ENCODE measurements around the gene PDGFA.

Gene PDGFA

GRCh38 chr7:458511-459245 lies 61.0 kb downstream of the PDGFA start:
- no peak for ATAC-seq

GRCh38 chr7:457814-458510 lies 61.7 kb downstream of the PDGFA start:
- ATAC-seq, result no peak

- no peak for ATAC-seq
Observed at GRCh38 chr7:455110-455928, 64.3 kb downstream of the PDGFA start.

GRCh38 chr7:454356-455109 lies 65.1 kb downstream of the PDGFA start:
- ATAC-seq, result no peak

- no peak for ATAC-seq
Observed at GRCh38 chr7:453597-454306, 65.9 kb downstream of the PDGFA start.

- no peak for ATAC-seq
Observed at GRCh38 chr7:452791-453455, 66.7 kb downstream of the PDGFA start.

- ATAC-seq, result no peak
Observed at GRCh38 chr7:452226-452751, 67.4 kb downstream of the PDGFA start.

GRCh38 chr7:451255-452225 lies 68.1 kb downstream of the PDGFA start:
- ATAC-seq, result no peak

GRCh38 chr7:450741-451140 lies 68.9 kb downstream of the PDGFA start:
- peak in 1 of 2 donors; percentile 39 for ATAC-seq

- ATAC-seq, result no peak
Observed at GRCh38 chr7:450036-450435, 69.6 kb downstream of the PDGFA start.

- ATAC-seq, result no peak
Observed at GRCh38 chr7:449324-450019, 70.2 kb downstream of the PDGFA start.

GRCh38 chr7:447523-447922 lies 72.1 kb downstream of the PDGFA start:
- no peak for ATAC-seq

Data from activated CD4-positive, CD25-positive, alpha-beta regulatory T cell treated with anti-CD3 and anti-CD28 coated beads, Interleukin-2, amount 50 U/mL, for 24 hours (primary cell).